Measurements from ENCODE around the gene PWP1.

- no peak for TF ChIP-seq SUZ12 (IDR thresholded peaks at IDR 0.05)
- TF ChIP-seq FOXM1 (IDR thresholded peaks at IDR 0.05; ENCODE audit: borderline replicate concordance): no peak
- TF ChIP-seq TARDBP (IDR thresholded peaks at IDR 0.05): no peak
- no peak for TF ChIP-seq BHLHE40 (IDR thresholded peaks at IDR 0.05; ENCODE audit: borderline replicate concordance)
- TF ChIP-seq ELF4 (IDR thresholded peaks at IDR 0.05): no peak
- TF ChIP-seq HDGF (IDR thresholded peaks at IDR 0.05; ENCODE audit: borderline replicate concordance): no peak
- TF ChIP-seq LEF1 (IDR thresholded peaks at IDR 0.05; ENCODE audit: borderline replicate concordance): no peak
- TF ChIP-seq FOXA1 (IDR thresholded peaks at IDR 0.05): no peak
- no peak for TF ChIP-seq ZNF384 (IDR thresholded peaks at IDR 0.05)
- TF ChIP-seq SP1 (IDR thresholded peaks at IDR 0.05): no peak
- TF ChIP-seq ARNT (IDR thresholded peaks at IDR 0.05): no peak
Measured at GRCh38 chr12:107684990-107685359, 624 bp upstream of the PWP1 start.

All from HEK293T (cell line).